SK-N-SH (cell line): ENCODE results near the gene DCUN1D5. TPM values are rescaled to one million over a fixed set of nuclear protein-coding genes. Genes with fewer than 3 reads are reported as not detected.

Experiments used
- CTCF ChIA-PET: fragments of 300-600, 350-600 bp; formaldehyde crosslinking; extraction: SDS; loops from one replicate; lab custom pipeline; 2021; lab: Yijun Ruan, JAX
- POLR2A ChIA-PET: fragments of 350-600 bp; sonication (Branson Sonifier 250); formaldehyde crosslinking; extraction: SDS; loops from one replicate; lab custom pipeline; 2020; ENCODE audit warnings: antibody characterized with exemption, inconsistent platforms; lab: Yijun Ruan, JAX
- DNase-seq: peaks from one replicate; pipeline ENCODE4 v3.0.0; 2012
- H2AFZ ChIP-seq: fragments of 200-600 bp; sonication (generic); 2 replicates; pipeline ENCODE4 v1.8.1; 2016; ENCODE audit warnings: antibody characterized with exemption, mild to moderate bottlenecking, low read depth
- H3F3A ChIP-seq: fragments of 200-600 bp; sonication (generic); replicated peaks from 2 replicates; pipeline ENCODE3; 2016; ENCODE audit warnings: antibody characterized with exemption, mild to moderate bottlenecking; ENCODE audit not compliant: insufficient read depth
- H3K27ac ChIP-seq, 2 experiments: fragments of 200-500 bp in 1 of 2; fragments of 200-600 bp in 1 of 2; sonication (Bioruptor generic) in 1 of 2; sonication (generic), shearing (Covaris generic) in 1 of 2; 2 replicates each; pipeline versions ENCODE4 v1.5.1 to v1.6.1; 2014 to 2016; ENCODE audit warnings: low read depth in 2 of 2, inconsistent platforms in 1 of 2, low read length in 1 of 2, mild to moderate bottlenecking in 1 of 2, mixed read lengths in 1 of 2
- H3K27me3 ChIP-seq: fragments of 200-600 bp; sonication (generic), shearing (Covaris generic); 2 replicates; pipeline ENCODE4 v1.6.1; 2016; ENCODE audit warnings: mixed run types; ENCODE audit not compliant: insufficient read depth
- H3K36me3 ChIP-seq, 2 experiments: fragments of 200-500 bp in 1 of 2; fragments of 200-600 bp in 1 of 2; sonication (Bioruptor generic) in 1 of 2; sonication (generic) in 1 of 2; replicated peaks in 1 of 2; 2 replicates each; pipeline versions ENCODE3 to v1.5.1; 2014 to 2016; ENCODE audit warnings: low read length in 1 of 2, mild to moderate bottlenecking in 1 of 2; ENCODE audit not compliant: insufficient read depth in 2 of 2, control insufficient read depth in 1 of 2
- H3K4me1 ChIP-seq, 2 experiments: fragments of 200-500 bp in 1 of 2; fragments of 200-600 bp in 1 of 2; sonication (Bioruptor generic) in 1 of 2; sonication (generic), shearing (Covaris generic) in 1 of 2; 2 replicates each; pipeline versions ENCODE4 v1.5.1 to v1.6.1; 2014 to 2016; ENCODE audit warnings: low read depth in 1 of 2, low read length in 1 of 2, mixed run types in 1 of 2; ENCODE audit not compliant: insufficient read depth in 2 of 2, control insufficient read depth in 1 of 2
- H3K4me2 ChIP-seq: fragments of 200-600 bp; sonication (generic), shearing (Covaris generic); 2 replicates; pipeline ENCODE4 v1.6.1; 2017; ENCODE audit warnings: mixed run types
- H3K4me3 ChIP-seq, 2 experiments: fragments of 200-500 bp in 1 of 2; fragments of 200-600 bp in 1 of 2; sonication (Bioruptor generic) in 1 of 2; sonication (generic), shearing (Covaris generic) in 1 of 2; 2 replicates each; pipeline versions ENCODE4 v1.5.1 to v1.8.1; 2014 to 2016; ENCODE audit warnings: low read depth in 2 of 2, inconsistent platforms in 1 of 2, low read length in 1 of 2, mild to moderate bottlenecking in 1 of 2, mixed read lengths in 1 of 2, moderate library complexity in 1 of 2
- H3K79me2 ChIP-seq: fragments of 200-600 bp; sonication (generic); 2 replicates; pipeline ENCODE4 v1.8.1; 2017; ENCODE audit warnings: mild to moderate bottlenecking; ENCODE audit not compliant: insufficient read depth
- H3K9ac ChIP-seq: fragments of 200-600 bp; sonication (generic); 2 replicates; pipeline ENCODE4 v1.6.1; 2017; ENCODE audit warnings: mixed run types
- H3K9me2 ChIP-seq: fragments of 200-600 bp; sonication (generic); 2 replicates; pipeline ENCODE4 v1.6.1; 2017; ENCODE audit warnings: mixed run types
- H3K9me3 ChIP-seq: fragments of 200-600 bp; sonication (generic); 2 replicates; pipeline ENCODE4 v1.6.1; 2017; ENCODE audit warnings: mixed run types, mild to moderate bottlenecking, moderate library complexity
- H4K20me1 ChIP-seq: fragments of 200-600 bp; sonication (generic); 2 replicates; pipeline ENCODE4 v1.6.1; 2017; ENCODE audit warnings: mild to moderate bottlenecking, mixed run types; ENCODE audit not compliant: insufficient read depth
- CHD2 ChIP-seq: fragments of 150-350 bp; IDR thresholded peaks from 2 replicates; pipeline ENCODE4 v1.6.1; 2018; ENCODE audit warnings: low read length; ENCODE audit not compliant: partially characterized antibody
- CTCF ChIP-seq: fragments of 200-600 bp; sonication (generic); IDR thresholded peaks from 2 replicates; pipeline ENCODE4 v1.6.1; 2017; ENCODE audit warnings: antibody characterized with exemption, mild to moderate bottlenecking, moderate library complexity
- ELF1 ChIP-seq: IDR thresholded peaks from 2 replicates; pipeline ENCODE4 v1.4.0; 2012
- MAX ChIP-seq: IDR thresholded peaks from 2 replicates; pipeline ENCODE4 v1.4.0; 2012; ENCODE audit warnings: low read depth
- MXI1 ChIP-seq: IDR thresholded peaks from 2 replicates; pipeline ENCODE4 v1.6.1; 2012; ENCODE audit warnings: mild to moderate bottlenecking, low read depth, low read length, improper control_type of control experiment
- NFIC ChIP-seq: IDR thresholded peaks from 2 replicates; pipeline ENCODE4 v1.4.0; 2012; ENCODE audit warnings: borderline replicate concordance
- PBX3 ChIP-seq: IDR thresholded peaks from 2 replicates; pipeline ENCODE4; 2012
- RCOR1 ChIP-seq: fragments of 150-350 bp; IDR thresholded peaks from 2 replicates; pipeline ENCODE4 v1.6.1; 2017; ENCODE audit warnings: antibody characterized with exemption, low read length
- RXRA ChIP-seq: IDR thresholded peaks from 2 replicates; pipeline ENCODE4 v1.4.0; 2012; ENCODE audit warnings: low read depth, mild to moderate bottlenecking, borderline replicate concordance
- TEAD4 ChIP-seq: IDR thresholded peaks from 2 replicates; pipeline ENCODE4 v1.4.0; 2012; ENCODE audit warnings: mild to moderate bottlenecking, borderline replicate concordance; ENCODE audit not compliant: insufficient read depth
- YY1 ChIP-seq: IDR thresholded peaks from 2 replicates; pipeline ENCODE4 v1.4.0; 2012; ENCODE audit warnings: low read depth, mild to moderate bottlenecking
- ZBTB33 ChIP-seq: IDR thresholded peaks from 2 replicates; pipeline ENCODE4 v1.4.0; 2012; ENCODE audit warnings: low read depth, borderline replicate concordance
- WGBS: methylation state at CpG from one replicate; pipeline ENCODE4 v1.1.6; 2017; ENCODE audit warnings: low lambda C conversion rate; 5-methylcytosine and 5-hydroxymethylcytosine counted together
- polyA plus RNA-seq, 3 experiments: library from polyadenylated mRNA; depleted of rRNA; stranded (reverse); fragments of >200 nt; gene quantifications; 2 replicates each; pipeline ENCODE4 v1.2.3, GENCODE V29; 2012

The DCUN1D5 gene
- polyA plus RNA-seq, 1 of the 3 experiments (the other 2 are of a cell fraction) = 33.1 TPM

GRCh38 chr11:103091064-103091800 lies 728 bp downstream of the DCUN1D5 start:
- POLR2A ChIA-PET = interaction anchor here (0.9 to 1.6 kb wide), 4 partner anchors 10 to 18 kb away, joined by 3 to 20 read pairs (median 10); partner anchors contain the start of gene DYNC2H1
- under 1% methylated on average over 14 of the region's 26 CpGs for WGBS
- DNase-seq = peak; percentile 61

More at GRCh38 chr11:103091064-103091800, 728 bp downstream of the DCUN1D5 start:
- no peaks in the 10 kb centered on the region for H3K9me3 ChIP-seq
- H3K27ac ChIP-seq = peak overlapping the region; percentile 86 to 93
- H2AFZ ChIP-seq = peak overlapping the region; percentile 87
- no peak for TF ChIP-seq CTCF
- TF ChIP-seq ZBTB33 = no peak
- no peak for TF ChIP-seq RXRA
- TF ChIP-seq MAX = peak; percentile 62
- TF ChIP-seq NFIC = no peak
- TF ChIP-seq YY1 = no peak
- TF ChIP-seq MXI1 = peak; percentile 76
- TF ChIP-seq RCOR1 = no peak
- TF ChIP-seq TEAD4 = no peak
- no peak for TF ChIP-seq PBX3
- TF ChIP-seq ELF1 = 0 out of 2 replicates have a peak, but pooled peaks have one; percentile 16
- no peak for TF ChIP-seq CHD2
- H3K36me3 ChIP-seq = peaks cover 22 to 26% of the 10 kb centered on the region in 2 experiments
- peak overlapping the region; percentile 78 for H3K4me2 ChIP-seq
- no peaks in the 10 kb centered on the region for H3K9me2 ChIP-seq
- H3K79me2 ChIP-seq = peaks cover 56% of the 10 kb centered on the region
- no peaks in the 10 kb centered on the region for H3K27me3 ChIP-seq
- H4K20me1 ChIP-seq = peaks cover 21% of the 10 kb centered on the region
- peak overlapping the region; percentile 91 for H3K9ac ChIP-seq
- peaks cover 4% of the 10 kb centered on the region for H3F3A ChIP-seq
- H3K4me3 ChIP-seq = peak overlapping the region; percentile 80 to 98
- H3K4me1 ChIP-seq = peaks cover 0 to 18% of the 10 kb centered on the region in 2 experiments; a peak in 3 of 4 replicates
- CTCF ChIA-PET = interaction anchor here (1.0 to 3.0 kb wide), 2 partner anchors 18 to 55 kb away, joined by 3 to 27 read pairs; partner anchors contain the start of gene DYNC2H1
